Esophagus muscularis mucosa (tissue), 4 donors: ENCODE results near the gene GRIN3A. TPM values are rescaled to one million over a fixed set of nuclear protein-coding genes. Genes with fewer than 3 reads are reported as not detected.

Experiments used
- DNase-seq: peaks from one replicate; pipeline ENCODE4 v3.0.0-alpha.2; 2017; ENCODE audit errors: extremely low spot score
- H3K27ac ChIP-seq, 4 donors: fragments of 200-600 bp; sonication (generic); replicated peaks in 1 of 4; 1 replicate in 3 of 4; 2 replicates in 1 of 4; pipeline ENCODE4 v1.5.1; 2016 to 2019; ENCODE audit warnings: mild to moderate bottlenecking in 1 of 4
- H3K27me3 ChIP-seq, 4 donors: fragments of 200-600 bp; sonication (generic); one replicate each; pipeline versions ENCODE4 v1.5.1 to v1.6.0; 2016 to 2019
- H3K36me3 ChIP-seq, 4 donors: fragments of 200-600 bp; sonication (generic); one replicate each; pipeline ENCODE4 v1.5.1; 2016 to 2019
- H3K4me1 ChIP-seq, 4 donors: fragments of 200-600 bp; sonication (generic); one replicate each; pipeline ENCODE4 v1.5.1; 2016 to 2019
- H3K4me3 ChIP-seq, 4 donors: fragments of 200-600 bp; sonication (generic); 1 replicate in 2 of 4; 2 replicates in 2 of 4; pipeline ENCODE4 v1.5.1; 2016 to 2019; ENCODE audit warnings: mild to moderate bottlenecking in 4 of 4, moderate library complexity in 1 of 4
- H3K9me3 ChIP-seq, 4 donors: fragments of 200-600 bp; sonication (generic); 1 replicate in 3 of 4; 2 replicates in 1 of 4; pipeline ENCODE4 v1.5.1; 2016 to 2019
- CTCF ChIP-seq, 3 experiments: fragments of 200-600 bp in 2 of 3; fragments of 450-650 bp in 1 of 3; sonication (generic) in 2 of 3; IDR thresholded peaks; one replicate each; pipeline ENCODE4 v1.5.1; 2017 to 2019; ENCODE audit warnings: antibody characterized with exemption in 3 of 3, mild to moderate bottlenecking in 2 of 3, moderate library complexity in 1 of 3
- EP300 ChIP-seq: sonication (generic); formaldehyde crosslinking; IDR thresholded peaks from one replicate; pipeline ENCODE4 v1.6.1; 2017; ENCODE audit warnings: antibody characterized with exemption
- POLR2A ChIP-seq: fragments of 450-650 bp; IDR thresholded peaks from one replicate; pipeline ENCODE4 v1.6.1; 2017; ENCODE audit warnings: antibody characterized with exemption, moderate library complexity, mild to moderate bottlenecking, low read depth
- POLR2AphosphoS5 ChIP-seq, 2 donors: sonication (generic); formaldehyde crosslinking; IDR thresholded peaks; one replicate each; pipeline ENCODE4 v1.6.1; 2017; ENCODE audit warnings: antibody characterized with exemption in 2 of 2
- WGBS: methylation state at CpG from one replicate; pipeline ENCODE4 v1.1.5; 2018; 5-methylcytosine and 5-hydroxymethylcytosine counted together
- intact Hi-C: fragments of 100-400 bp; cut with DNase I; formaldehyde crosslinking; loops from one replicate; pipeline ENCODE4 v1.15.1; 2023
- total RNA-seq, 4 donors: library from RNA; depleted of rRNA; stranded (reverse); fragments of >200 nt; gene quantifications; one replicate each; pipeline versions ENCODE4 v1.1.0 to v1.2.1, GENCODE V29; 2016

Gene GRIN3A
- total RNA-seq, 4 donors from 2014 or later = under 0.01 to 0.58 (median 0.37) TPM

DNA sequence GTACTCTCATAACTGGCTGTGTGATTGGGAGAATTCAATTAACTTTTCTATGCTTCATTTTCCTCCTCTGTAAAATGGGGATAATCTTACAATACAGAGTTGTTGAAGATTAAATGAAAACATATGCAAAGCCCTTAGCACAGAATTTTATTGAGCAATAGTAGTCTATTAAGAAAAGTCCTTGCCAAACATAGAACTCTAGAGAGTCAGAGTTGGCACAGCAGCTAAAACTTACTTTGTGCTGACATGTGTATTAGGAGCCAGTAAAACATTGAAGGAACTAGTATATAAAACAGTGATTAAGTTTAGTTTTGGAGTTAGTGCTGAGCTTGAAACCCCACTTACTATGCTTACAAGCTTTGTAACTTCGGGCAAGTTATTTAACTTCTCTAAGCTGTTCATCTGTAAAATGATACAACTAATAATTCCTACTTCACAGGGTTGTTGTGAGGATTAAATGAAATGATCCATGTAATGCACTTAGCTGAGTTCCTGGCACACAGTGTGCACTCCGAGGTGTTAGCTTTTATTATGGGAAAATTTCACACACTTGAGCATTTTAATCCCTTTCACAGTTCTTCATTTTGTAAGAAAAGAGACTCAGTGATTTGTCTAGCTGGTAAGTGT is 20.0 kb upstream of the GRIN3A start:
- Histone ChIP-seq H3K27me3 (no peaks in the 10 kb centered on the region), H3K36me3 (no peaks in the 10 kb centered on the region), H3K27ac (no peak overlapping the region), H3K4me3 (no peak overlapping the region), H3K4me1 (no peaks in the 10 kb centered on the region), H3K9me3 (no peaks in the 10 kb centered on the region)
- TF ChIP-seq CTCF (IDR thresholded peaks at IDR 0.05) (no peak), POLR2AphosphoS5 (IDR thresholded peaks at IDR 0.05) (no peak), EP300 (no peak), POLR2A (no peak)
- intact Hi-C loops = no loop called here
- no peak for DNase-seq
- 61% methylated on average over 2 of the region's 2 CpGs for WGBS

- no peak for TF ChIP-seq POLR2A
- TF ChIP-seq CTCF (IDR thresholded peaks at IDR 0.05) = no peak
- TF ChIP-seq EP300 = no peak
- no peak for TF ChIP-seq POLR2AphosphoS5 (IDR thresholded peaks at IDR 0.05)
- Histone ChIP-seq H3K9me3 (no peaks in the 10 kb centered on the region), H3K36me3 (no peaks in the 10 kb centered on the region), H3K4me1 (no peaks in the 10 kb centered on the region), H3K27ac (no peak overlapping the region), H3K27me3 (no peaks in the 10 kb centered on the region), H3K4me3 (no peak overlapping the region)
- 78% methylated on average over 5 of the region's 5 CpGs for WGBS
- DNase-seq = no peak
- intact Hi-C loops = no loop called here
These were observed 15.3 kb upstream of the GRIN3A start for GRCh38 chr9:101753716-101754115.

- DNase-seq = no peak
- intact Hi-C loops = no loop called here
- Histone ChIP-seq H3K27ac (no peak overlapping the region), H3K9me3 (no peaks in the 10 kb centered on the region), H3K4me3 (no peak overlapping the region), H3K4me1 (no peaks in the 10 kb centered on the region), H3K36me3 (no peaks in the 10 kb centered on the region), H3K27me3 (no peaks in the 10 kb centered on the region)
- no peak for TF ChIP-seq EP300
- TF ChIP-seq POLR2A = no peak
- TF ChIP-seq CTCF (IDR thresholded peaks at IDR 0.05) = no peak
- no peak for TF ChIP-seq POLR2AphosphoS5 (IDR thresholded peaks at IDR 0.05)
- 93% methylated on average over 2 of the region's 2 CpGs for WGBS
These were observed 13.4 kb upstream of the GRIN3A start for GRCh38 chr9:101751895-101752294.

GRCh38 chr9:101739311-101739710 is 864 bp upstream of the GRIN3A start:
- peaks cover 8 to 23% (median 20%) of the 10 kb centered on the region in 4 donors for H3K4me1 ChIP-seq
- DNase-seq = no peak
- no peak overlapping the region for H3K4me3 ChIP-seq
- no peaks in the 10 kb centered on the region for H3K9me3 ChIP-seq
- WGBS = 12% methylated on average over 2 of the region's 2 CpGs
- H3K36me3 ChIP-seq = no peaks in the 10 kb centered on the region
- no peak overlapping the region for H3K27ac ChIP-seq
- intact Hi-C loops = no loop called here
- TF ChIP-seq EP300 (no peak), POLR2A (no peak), CTCF (IDR thresholded peaks at IDR 0.05) (no peak), POLR2AphosphoS5 (IDR thresholded peaks at IDR 0.05) (no peak)
- peaks cover 4 to 53% (median 22%) of the 10 kb centered on the region in 4 donors for H3K27me3 ChIP-seq
